Activated CD4-positive, alpha-beta memory T cell treated with anti-CD3 and anti-CD28 coated beads, Interleukin-2, amount 10 ng/mL, durations not matched to agents 7 days and 5 days (primary cell): ENCODE measurements around the gene JAM2. TPM values are rescaled to one million over a fixed set of nuclear protein-coding genes. Genes with fewer than 3 reads are reported as not detected.

Experiments
- total RNA-seq, 2 experiments: library from RNA; stranded (reverse); gene quantifications; one replicate each; pipeline ENCODE4 v1.2.3, GENCODE V29; 2021

The JAM2 gene
- total RNA-seq, 2 experiments from 2014 or later = 0.30 to 0.33 TPM

Other genes starting within 250 kb of the JAM2 start
- gene MRPL39, start 31.8 kb upstream of the JAM2 start, total RNA-seq = 10 to 100 TPM; 36.5 to 37.8 TPM
- 100 to 1,000 TPM; 109 to 118 TPM for gene ATP5PF, start 95.6 kb downstream of the JAM2 start, total RNA-seq
- gene GABPA, start 95.7 kb downstream of the JAM2 start, total RNA-seq = 10 to 100 TPM; 25.6 to 27.7 TPM